Suppressor macrophage treated with lipopolysaccharide for 1 hour (primary cell): ENCODE data around the gene BDKRB1.
A peak's percentile ranks its signal among the peaks of the same experiment; 100 is the strongest.

ENCODE experiments used
- DNase-seq, 3 donors: peaks; one replicate each; pipeline ENCODE4 v3.0.0-alpha.2; 2020 to 2022

Gene BDKRB1

GRCh38 chr14:96285667-96286066, 29.7 kb downstream of the BDKRB1 start:
- DNase-seq = no peak

DNA sequence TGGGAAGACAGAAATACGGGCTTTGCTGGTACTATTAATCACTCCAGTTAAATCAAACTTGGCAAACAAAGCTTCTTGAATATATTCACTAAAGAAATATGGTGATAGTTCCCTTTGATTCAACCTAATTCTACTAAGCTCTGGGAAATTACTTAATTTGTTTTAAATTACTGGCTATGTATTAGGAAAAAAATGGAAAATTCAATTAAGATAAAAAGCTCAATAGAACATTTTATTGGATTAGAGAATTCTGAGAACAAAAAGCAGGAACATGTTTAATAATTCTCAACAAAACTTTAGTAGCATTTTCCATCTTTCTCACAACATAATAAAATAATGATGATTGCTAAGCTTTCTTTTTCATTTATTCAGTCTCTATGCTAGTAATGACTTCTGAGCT, 30.2 kb downstream of the BDKRB1 start:
- DNase-seq = no peak

GRCh38 chr14:96287856-96288255, 31.8 kb downstream of the BDKRB1 start:
- no peak for DNase-seq

- DNase-seq = no peak
Measured at GRCh38 chr14:96294246-96294645, 38.2 kb downstream of the BDKRB1 start.

GRCh38 chr14:96297000-96297399, 41.0 kb downstream of the BDKRB1 start:
- DNase-seq = peak; percentile 23 to 61 (median 42)

GRCh38 chr14:96297997-96298515, 42.0 kb downstream of the BDKRB1 start:
- DNase-seq = no peak

DNA sequence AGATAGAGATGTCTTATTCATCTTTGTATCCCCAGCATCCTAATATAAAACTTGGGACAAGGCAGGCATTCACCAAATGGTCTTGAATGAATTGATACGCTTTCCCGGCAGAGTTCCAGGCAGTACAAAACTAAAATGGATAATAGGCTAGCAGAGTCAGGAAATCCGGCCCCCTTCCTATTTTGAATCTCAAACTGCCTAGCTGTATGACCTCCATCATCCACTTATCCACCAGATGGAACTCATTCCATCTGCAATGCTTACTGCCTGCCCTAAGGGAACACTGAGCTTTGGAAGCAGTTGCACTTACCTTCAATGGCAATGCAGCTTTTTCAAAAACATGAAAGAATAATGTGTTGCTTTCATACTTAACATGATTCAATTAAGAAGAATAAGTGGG, 43.4 kb downstream of the BDKRB1 start:
- no peak for DNase-seq

DNA sequence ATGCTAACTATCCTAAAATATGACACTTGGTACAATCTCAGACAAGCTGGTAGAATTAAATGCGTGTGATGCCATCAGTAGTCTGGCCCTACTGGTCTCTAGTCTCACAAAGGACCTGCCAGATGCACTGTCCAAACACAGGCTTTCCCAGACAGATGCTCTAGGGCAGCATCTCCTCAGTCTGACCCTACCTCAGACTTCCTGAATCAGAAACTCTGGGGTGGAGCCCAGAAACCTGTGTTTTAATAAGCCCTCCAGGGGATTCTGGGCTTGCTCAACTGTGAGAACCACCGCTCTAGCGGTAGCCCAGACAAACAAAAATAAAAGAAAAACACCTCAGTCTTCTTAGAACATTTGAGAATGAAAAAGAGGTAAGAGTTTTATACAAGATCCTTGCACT, 48.0 kb downstream of the BDKRB1 start:
- DNase-seq = no peak

- no peak for DNase-seq
Measured at GRCh38 chr14:96304956-96305355, 48.9 kb downstream of the BDKRB1 start.

GRCh38 chr14:96307434-96307833, 51.4 kb downstream of the BDKRB1 start:
- no peak for DNase-seq

GRCh38 chr14:96309133-96309895, 53.3 kb downstream of the BDKRB1 start:
- DNase-seq = no peak

- peak in 1 of 3 donors; percentile 2 for DNase-seq
Measured at GRCh38 chr14:96309896-96310330, 53.9 kb downstream of the BDKRB1 start.

DNA sequence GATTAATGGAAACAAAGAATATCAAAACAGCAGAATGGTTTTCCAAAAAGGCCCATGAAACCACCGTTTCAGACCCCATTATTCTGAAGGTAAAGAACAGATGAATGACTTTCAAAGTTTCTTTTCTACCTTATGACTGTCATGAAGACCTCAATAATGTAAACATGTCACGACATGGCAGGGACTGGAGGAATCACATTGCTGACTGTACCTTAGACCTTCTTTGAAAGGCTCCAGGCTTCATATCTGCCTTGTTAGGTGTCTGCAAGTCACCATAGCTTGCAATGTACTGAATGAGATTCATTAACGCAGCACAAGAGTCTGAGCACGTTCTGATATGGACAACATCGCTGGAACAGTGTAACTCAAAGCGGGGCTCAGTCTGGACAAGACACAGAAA, 54.9 kb downstream of the BDKRB1 start:
- no peak for DNase-seq
